ENCODE results near the gene MPZL3. TPM values are rescaled to one million over a fixed set of nuclear protein-coding genes. Genes with fewer than 3 reads are reported as not detected.
A peak's percentile ranks its signal among the peaks of the same experiment; 100 is the strongest.

MPZL3 gene
- 6.1 and 7.4 TPM in 2 replicates for total RNA-seq

- no peak for DNase-seq (ENCODE audit: low read depth)
- peak within 1 kb of the TSS; percentile 73 for H3K4me3 ChIP-seq (ENCODE audit: low read depth, low read length)
- TF ChIP-seq, protein P1, sequence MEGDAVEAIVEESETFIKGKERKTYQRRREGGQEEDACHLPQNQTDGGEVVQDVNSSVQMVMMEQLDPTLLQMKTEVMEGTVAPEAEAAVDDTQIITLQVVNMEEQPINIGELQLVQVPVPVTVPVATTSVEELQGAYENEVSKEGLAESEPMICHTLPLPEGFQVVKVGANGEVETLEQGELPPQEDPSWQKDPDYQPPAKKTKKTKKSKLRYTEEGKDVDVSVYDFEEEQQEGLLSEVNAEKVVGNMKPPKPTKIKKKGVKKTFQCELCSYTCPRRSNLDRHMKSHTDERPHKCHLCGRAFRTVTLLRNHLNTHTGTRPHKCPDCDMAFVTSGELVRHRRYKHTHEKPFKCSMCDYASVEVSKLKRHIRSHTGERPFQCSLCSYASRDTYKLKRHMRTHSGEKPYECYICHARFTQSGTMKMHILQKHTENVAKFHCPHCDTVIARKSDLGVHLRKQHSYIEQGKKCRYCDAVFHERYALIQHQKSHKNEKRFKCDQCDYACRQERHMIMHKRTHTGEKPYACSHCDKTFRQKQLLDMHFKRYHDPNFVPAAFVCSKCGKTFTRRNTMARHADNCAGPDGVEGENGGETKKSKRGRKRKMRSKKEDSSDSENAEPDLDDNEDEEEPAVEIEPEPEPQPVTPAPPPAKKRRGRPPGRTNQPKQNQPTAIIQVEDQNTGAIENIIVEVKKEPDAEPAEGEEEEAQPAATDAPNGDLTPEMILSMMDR (conservative IDR thresholded peaks at IDR 0.05; ENCODE audit: low read depth, low read length), result no peak
Observed at GRCh38 chr11:118251858-118252652, at the start of gene MPZL3. Gene MPZL3, minus strand, starts transcription at chr11:118252365. Its CDS starts 71 bp downstream, at chr11:118252294.

DNA sequence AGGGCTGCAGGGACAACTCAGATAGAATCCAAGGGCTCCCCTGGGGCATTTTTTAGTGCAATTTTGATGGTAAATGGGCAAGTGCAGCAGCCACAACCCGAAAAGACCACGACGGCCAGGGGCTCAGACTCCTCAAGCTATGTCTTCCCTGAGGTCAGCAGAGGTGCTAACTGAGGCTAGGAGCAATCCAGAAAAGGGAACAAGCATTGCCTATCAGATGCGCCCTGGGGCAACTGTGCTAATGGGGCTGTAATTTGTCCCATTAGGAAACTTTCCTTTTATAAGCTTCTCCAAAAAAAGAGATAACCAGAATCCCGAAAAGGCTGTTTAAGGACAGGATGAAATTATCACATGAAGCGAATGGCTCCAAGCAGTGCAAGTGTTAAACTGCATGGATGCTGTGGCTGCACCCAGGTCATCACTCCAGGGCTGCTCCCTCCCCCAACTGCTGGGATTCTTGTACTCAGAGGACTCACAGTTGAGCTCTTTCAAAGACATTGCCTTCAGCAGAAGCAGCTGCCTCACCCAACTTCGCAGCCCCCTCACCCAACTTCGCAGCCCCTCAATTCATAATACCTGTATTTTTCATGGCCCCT lies 49.5 kb upstream of the MPZL3 start:
- no peak overlapping the region for H3K4me3 ChIP-seq (ENCODE audit: low read depth, low read length)
- no peak for DNase-seq (ENCODE audit: low read depth)
- TF ChIP-seq, protein P1 (conservative IDR thresholded peaks at IDR 0.05; ENCODE audit: low read depth, low read length), result no peak

DNA sequence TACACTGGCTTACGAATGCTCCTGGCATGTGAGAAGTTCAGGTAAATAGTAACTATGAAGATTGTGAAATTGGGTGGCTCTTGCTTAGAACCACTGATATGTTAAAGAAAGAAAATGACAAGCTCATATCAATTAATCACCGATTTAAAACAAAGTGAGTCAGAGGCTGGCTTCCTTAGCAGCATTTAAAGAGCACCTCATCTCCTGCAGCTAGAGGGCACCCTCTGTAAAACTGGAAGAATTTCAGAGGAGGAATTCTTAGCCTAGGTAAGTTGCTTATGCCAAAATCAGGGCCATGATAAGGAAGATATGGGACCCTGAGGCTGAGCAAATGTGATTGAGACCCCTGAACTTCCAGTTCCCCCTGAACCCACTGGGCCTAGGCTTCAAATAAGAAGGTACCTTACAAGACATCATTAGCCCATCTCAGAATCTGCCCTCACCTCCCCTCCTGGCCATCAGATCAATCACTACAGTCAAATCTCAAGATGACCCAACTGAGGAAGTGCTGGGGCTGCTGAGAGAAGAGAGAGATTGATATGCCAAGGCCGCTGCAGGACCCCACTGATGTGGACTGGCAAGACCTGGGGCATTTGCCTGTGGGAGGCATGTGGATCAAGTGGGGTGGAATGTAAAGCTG lies 43.8 kb upstream of the MPZL3 start:
- TF ChIP-seq, protein P1 (conservative IDR thresholded peaks at IDR 0.05; ENCODE audit: low read depth, low read length), result peak; percentile 79
- peak; percentile 70 for DNase-seq (ENCODE audit: low read depth)
- no peak overlapping the region for H3K4me3 ChIP-seq (ENCODE audit: low read depth, low read length)

- DNase-seq (ENCODE audit: low read depth), result no peak
- TF ChIP-seq, protein P1 (conservative IDR thresholded peaks at IDR 0.05; ENCODE audit: low read depth, low read length), result no peak
- no peak overlapping the region for H3K4me3 ChIP-seq (ENCODE audit: low read depth, low read length)
Observed at GRCh38 chr11:118295199-118295598, 43.0 kb upstream of the MPZL3 start.

- no peak overlapping the region for H3K4me3 ChIP-seq (ENCODE audit: low read depth, low read length)
- no peak for DNase-seq (ENCODE audit: low read depth)
- TF ChIP-seq, protein P1 (conservative IDR thresholded peaks at IDR 0.05; ENCODE audit: low read depth, low read length), result no peak
Observed at GRCh38 chr11:118294053-118294452, 41.9 kb upstream of the MPZL3 start.

GRCh38 chr11:118291477-118292135 lies 39.4 kb upstream of the MPZL3 start:
- TF ChIP-seq, protein P1 (conservative IDR thresholded peaks at IDR 0.05; ENCODE audit: low read depth, low read length), result no peak
- DNase-seq (ENCODE audit: low read depth), result no peak
- no peak overlapping the region for H3K4me3 ChIP-seq (ENCODE audit: low read depth, low read length)
